Mesenchymal stem cell (in vitro differentiated cells and primary cell): ENCODE results near the gene RAB36.
A peak's percentile ranks its signal among the peaks of the same experiment; 100 is the strongest.

Source experiments
- DNase-seq: peaks from one replicate; pipeline ENCODE4 v3.0.0-alpha.2; 2013
- H2AFZ ChIP-seq: one replicate; pipeline ENCODE4 v1.6.1; 2013; ENCODE audit warnings: low read depth, mild to moderate bottlenecking, control low read depth, inconsistent platforms, low read length, moderate library complexity
- H2AK5ac ChIP-seq: 2 replicates; pipeline ENCODE4 v1.6.1; 2013; ENCODE audit warnings: low read length, moderate library complexity, mild to moderate bottlenecking, inconsistent platforms; ENCODE audit not compliant: severe bottlenecking
- H2BK120ac ChIP-seq: one replicate; pipeline ENCODE4 v1.6.1; 2013; ENCODE audit warnings: low read depth, mild to moderate bottlenecking, inconsistent platforms, low read length, moderate library complexity
- H2BK12ac ChIP-seq, 2 experiments: one replicate each; pipeline ENCODE4 v1.6.1; 2013; ENCODE audit warnings: inconsistent platforms in 2 of 2, low read length in 2 of 2, mild to moderate bottlenecking in 2 of 2, moderate library complexity in 2 of 2, control low read depth in 1 of 2
- H2BK15ac ChIP-seq: one replicate; pipeline ENCODE4 v1.6.1; 2013; ENCODE audit warnings: mild to moderate bottlenecking, low read depth, inconsistent platforms; ENCODE audit not compliant: poor library complexity, severe bottlenecking
- H2BK5ac ChIP-seq: 2 replicates; pipeline ENCODE4 v1.6.1; 2013; ENCODE audit warnings: low read depth, mild to moderate bottlenecking, low read length, control low read depth, inconsistent platforms; ENCODE audit not compliant: poor library complexity, severe bottlenecking
- H3K14ac ChIP-seq, 2 experiments: one replicate each; pipeline ENCODE4 v1.6.1; 2013; ENCODE audit warnings: inconsistent platforms in 2 of 2, low read length in 2 of 2, control low read depth in 1 of 2, mild to moderate bottlenecking in 1 of 2, moderate library complexity in 1 of 2
- H3K18ac ChIP-seq, 2 experiments: one replicate each; pipeline ENCODE4 v1.6.1; 2013; ENCODE audit warnings: inconsistent platforms in 2 of 2, low read length in 2 of 2, control low read depth in 1 of 2, low read depth in 1 of 2, mild to moderate bottlenecking in 1 of 2
- H3K23ac ChIP-seq, 2 experiments: one replicate each; pipeline ENCODE4 v1.6.1; 2013; ENCODE audit warnings: inconsistent platforms in 2 of 2, low read length in 2 of 2, mild to moderate bottlenecking in 2 of 2, moderate library complexity in 2 of 2, control low read depth in 1 of 2
- H3K27ac ChIP-seq: 2 replicates; pipeline ENCODE4 v1.5.1; 2013; ENCODE audit warnings: mild to moderate bottlenecking, moderate library complexity, low read length, control low read depth, inconsistent platforms; ENCODE audit not compliant: poor library complexity, severe bottlenecking
- H3K27me3 ChIP-seq, 2 experiments: 2 replicates each; pipeline versions ENCODE4 v1.6.1 to v1.7.0; 2013; ENCODE audit warnings: low read length in 2 of 2, mild to moderate bottlenecking in 2 of 2, moderate library complexity in 2 of 2, control low read depth in 1 of 2, inconsistent platforms in 1 of 2; ENCODE audit not compliant: control insufficient read depth in 1 of 2, insufficient read depth in 1 of 2
- H3K36me3 ChIP-seq, 2 experiments: 2 replicates each; pipeline versions ENCODE4 v1.6.1 to v1.7.0; 2013; ENCODE audit warnings: low read length in 2 of 2, control low read depth in 1 of 2, inconsistent platforms in 1 of 2, low read depth in 1 of 2, mild to moderate bottlenecking in 1 of 2; ENCODE audit not compliant: insufficient read depth in 2 of 2, control insufficient read depth in 1 of 2
- H3K4ac ChIP-seq, 2 experiments: one replicate each; pipeline ENCODE4 v1.6.1; 2013; ENCODE audit warnings: inconsistent platforms in 2 of 2, low read length in 2 of 2, mild to moderate bottlenecking in 2 of 2, moderate library complexity in 2 of 2, control low read depth in 1 of 2, low read depth in 1 of 2
- H3K4me1 ChIP-seq: 2 replicates; pipeline ENCODE4 v1.6.1; 2013; ENCODE audit warnings: low read depth, low read length, control low read depth; ENCODE audit not compliant: control insufficient read depth, insufficient read depth
- H3K4me2 ChIP-seq: 2 replicates; pipeline ENCODE4 v1.6.1; 2013; ENCODE audit warnings: low read length, mild to moderate bottlenecking, inconsistent platforms; ENCODE audit not compliant: poor library complexity, severe bottlenecking
- H3K4me3 ChIP-seq, 2 experiments: 2 replicates each; pipeline versions ENCODE4 v1.5.1 to v1.7.0; 2013; ENCODE audit warnings: low read length in 2 of 2, mild to moderate bottlenecking in 2 of 2, control low read depth in 1 of 2, low read depth in 1 of 2; ENCODE audit not compliant: insufficient read depth in 1 of 2
- H3K79me1 ChIP-seq: replicated peaks from 2 replicates; pipeline ENCODE4 v1.6.1; 2013; ENCODE audit warnings: mild to moderate bottlenecking, control low read depth, low read length, inconsistent platforms; ENCODE audit not compliant: poor library complexity, severe bottlenecking
- H3K9ac ChIP-seq: 2 replicates; pipeline ENCODE4 v1.7.0; 2013; ENCODE audit warnings: mild to moderate bottlenecking, low read length, moderate library complexity
- H3K9me3 ChIP-seq: 2 replicates; pipeline ENCODE4 v1.7.0; 2013; ENCODE audit warnings: mild to moderate bottlenecking, low read length; ENCODE audit not compliant: control insufficient read depth
- H4K8ac ChIP-seq: one replicate; pipeline ENCODE4 v1.6.1; 2013; ENCODE audit warnings: inconsistent platforms, mild to moderate bottlenecking, low read length, moderate library complexity
- H4K91ac ChIP-seq: one replicate; pipeline ENCODE4 v1.6.1; 2013; ENCODE audit warnings: mild to moderate bottlenecking, low read length, inconsistent platforms
- WGBS: methylation state at CpG from one replicate; pipeline ENCODE4 v1.1.7; 2013; ENCODE audit warnings: mixed read lengths; 5-methylcytosine and 5-hydroxymethylcytosine counted together

The RAB36 gene

DNA sequence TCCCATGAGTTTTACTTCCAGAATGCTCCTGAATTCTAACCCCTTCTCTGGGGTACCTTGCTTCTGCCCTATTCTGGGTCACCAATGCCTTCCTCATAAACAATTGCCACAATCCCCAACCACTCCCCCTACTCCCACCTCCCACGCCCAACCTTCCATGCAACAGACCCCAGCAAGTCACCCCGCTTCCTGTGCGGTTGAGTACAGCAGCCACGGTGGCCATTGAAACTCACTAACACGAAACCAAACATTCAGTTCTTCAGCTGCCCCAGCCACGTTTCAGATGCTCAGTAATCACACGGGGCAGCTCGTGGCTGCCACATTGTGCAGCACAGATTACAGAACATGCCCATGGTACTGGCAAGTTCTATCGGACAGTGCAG, 31.4 kb downstream of the RAB36 start:
- no peak overlapping the region for H3K14ac ChIP-seq
- peaks cover 21% of the 10 kb centered on the region for H3K4me1 ChIP-seq
- no peak overlapping the region for H2AK5ac ChIP-seq
- peaks cover 21% of the 10 kb centered on the region for H3K9me3 ChIP-seq
- H3K79me1 ChIP-seq: peaks cover 5% of the 10 kb centered on the region
- no peak overlapping the region for H4K91ac ChIP-seq
- H3K4ac ChIP-seq: no peak overlapping the region
- H3K27me3 ChIP-seq: no peaks in the 10 kb centered on the region
- no peak overlapping the region for H4K8ac ChIP-seq
- no peak overlapping the region for H3K27ac ChIP-seq
- no peak overlapping the region for H2BK5ac ChIP-seq
- no peak overlapping the region for H3K9ac ChIP-seq
- no peak overlapping the region for H3K4me3 ChIP-seq
- peak overlapping the region; percentile 4 for H3K4me2 ChIP-seq
- 82% methylated on average over 9 of the region's 9 CpGs for WGBS
- no peak overlapping the region for H2BK120ac ChIP-seq
- no peak for DNase-seq
- H3K18ac ChIP-seq: no peak overlapping the region
- no peak overlapping the region for H2BK15ac ChIP-seq
- H3K36me3 ChIP-seq: peaks cover 0 to under 1% of the 10 kb centered on the region in 2 experiments
- H3K23ac ChIP-seq: no peak overlapping the region
- H2BK12ac ChIP-seq: no peak overlapping the region
- no peak overlapping the region for H2AFZ ChIP-seq

DNA sequence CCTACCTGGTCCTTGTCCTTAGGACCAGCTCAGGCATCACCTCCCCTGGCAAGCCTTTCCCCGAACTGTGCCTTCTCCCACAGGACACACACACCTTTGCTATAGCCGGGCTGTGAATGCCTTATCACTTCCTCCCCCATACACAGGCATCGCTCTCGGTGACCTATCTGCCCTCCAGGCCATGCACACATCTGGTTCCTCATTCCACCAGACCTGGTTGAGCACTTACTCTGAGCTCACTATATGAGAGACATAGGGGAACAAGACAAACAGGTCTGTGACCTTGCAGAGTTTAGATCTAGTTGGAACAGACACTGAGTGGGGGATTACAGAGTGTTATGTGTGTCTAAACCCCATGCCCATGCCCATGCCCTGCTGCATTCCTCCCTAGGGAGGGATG, 31.9 kb downstream of the RAB36 start:
- no peak for DNase-seq
- 97% methylated on average over 4 of the region's 4 CpGs for WGBS
- H3K14ac ChIP-seq: no peak overlapping the region
- H3K9me3 ChIP-seq: peaks cover 21% of the 10 kb centered on the region
- H2BK15ac ChIP-seq: no peak overlapping the region
- peaks cover 4 to 6% of the 10 kb centered on the region in 2 experiments for H3K36me3 ChIP-seq
- no peak overlapping the region for H3K27ac ChIP-seq
- no peak overlapping the region for H3K9ac ChIP-seq
- no peak overlapping the region for H2BK12ac ChIP-seq
- no peak overlapping the region for H4K8ac ChIP-seq
- no peak overlapping the region for H2AFZ ChIP-seq
- no peak overlapping the region for H3K4me3 ChIP-seq
- no peak overlapping the region for H2AK5ac ChIP-seq
- peaks cover 27% of the 10 kb centered on the region for H3K4me1 ChIP-seq
- H4K91ac ChIP-seq: no peak overlapping the region
- no peak overlapping the region for H3K18ac ChIP-seq
- no peak overlapping the region for H2BK5ac ChIP-seq
- H2BK120ac ChIP-seq: no peak overlapping the region
- H3K4me2 ChIP-seq: no peak overlapping the region
- no peak overlapping the region for H3K4ac ChIP-seq
- no peak overlapping the region for H3K23ac ChIP-seq
- no peaks in the 10 kb centered on the region for H3K27me3 ChIP-seq
- H3K79me1 ChIP-seq: peaks cover 8% of the 10 kb centered on the region

GRCh38 chr22:23178512-23179254, 33.4 kb downstream of the RAB36 start:
- H3K23ac ChIP-seq: no peak overlapping the region

GRCh38 chr22:23179381-23180299, 34.4 kb downstream of the RAB36 start:
- H2BK12ac ChIP-seq: peak overlapping the region in 1 of 2 experiments; percentile 23
- peak overlapping the region; percentile 5 for H2AK5ac ChIP-seq
- H2AFZ ChIP-seq: peak overlapping the region; percentile 36
- peak overlapping the region; percentile 52 to 69 for H3K18ac ChIP-seq
- peak overlapping the region in 1 of 2 experiments; percentile 46 for H3K23ac ChIP-seq
- no peak overlapping the region for H3K27ac ChIP-seq
- DNase-seq: no peak
- H2BK120ac ChIP-seq: no peak overlapping the region
- peak overlapping the region; percentile 44 for H4K91ac ChIP-seq
- H3K79me1 ChIP-seq: peaks cover 10% of the 10 kb centered on the region
- 72% methylated on average over 25 of the region's 25 CpGs for WGBS
- peak overlapping the region; percentile 66 to 79 for H3K4me3 ChIP-seq
- peaks cover 21% of the 10 kb centered on the region for H3K9me3 ChIP-seq
- peak overlapping the region; percentile 71 for H4K8ac ChIP-seq
- H2BK15ac ChIP-seq: peak overlapping the region; percentile 74
- H3K9ac ChIP-seq: peak overlapping the region; percentile 77
- peak overlapping the region; percentile 56 for H3K4me2 ChIP-seq
- H3K36me3 ChIP-seq: peaks cover 4 to 8% of the 10 kb centered on the region in 2 experiments
- no peaks in the 10 kb centered on the region for H3K27me3 ChIP-seq
- H3K4me1 ChIP-seq: peaks cover 41% of the 10 kb centered on the region
- peak overlapping the region in 1 of 2 experiments; percentile 28 for H3K4ac ChIP-seq
- no peak overlapping the region for H3K14ac ChIP-seq
- no peak overlapping the region for H2BK5ac ChIP-seq

More at GRCh38 chr22:23178512-23179254, 33.4 kb downstream of the RAB36 start:
- peaks cover 21% of the 10 kb centered on the region for H3K9me3 ChIP-seq
- peak overlapping the region; percentile 77 for H3K9ac ChIP-seq
- H2AK5ac ChIP-seq: peak overlapping the region; percentile 30
- no peak overlapping the region for H2AFZ ChIP-seq
- no peak overlapping the region for H3K18ac ChIP-seq
- no peak overlapping the region for H3K14ac ChIP-seq
- H3K27me3 ChIP-seq: no peaks in the 10 kb centered on the region
- peak overlapping the region in 1 of 2 experiments; percentile 40 for H2BK12ac ChIP-seq
- no peak overlapping the region for H3K27ac ChIP-seq
- 33% methylated on average over 7 of the region's 9 CpGs for WGBS
- no peak overlapping the region for H2BK15ac ChIP-seq
- no peak overlapping the region for H3K4ac ChIP-seq
- peaks cover 4 to 8% of the 10 kb centered on the region in 2 experiments for H3K36me3 ChIP-seq
- no peak overlapping the region for H2BK5ac ChIP-seq
- H3K4me3 ChIP-seq: no peak overlapping the region
- DNase-seq: peak; percentile 58
- peaks cover 40% of the 10 kb centered on the region for H3K4me1 ChIP-seq
- no peak overlapping the region for H3K4me2 ChIP-seq
- H2BK120ac ChIP-seq: no peak overlapping the region
- no peak overlapping the region for H4K91ac ChIP-seq
- H3K79me1 ChIP-seq: peaks cover 8% of the 10 kb centered on the region
- H4K8ac ChIP-seq: no peak overlapping the region
